ENCODE results near the gene SCGB1D2.

SCGB1D2 gene

DNA sequence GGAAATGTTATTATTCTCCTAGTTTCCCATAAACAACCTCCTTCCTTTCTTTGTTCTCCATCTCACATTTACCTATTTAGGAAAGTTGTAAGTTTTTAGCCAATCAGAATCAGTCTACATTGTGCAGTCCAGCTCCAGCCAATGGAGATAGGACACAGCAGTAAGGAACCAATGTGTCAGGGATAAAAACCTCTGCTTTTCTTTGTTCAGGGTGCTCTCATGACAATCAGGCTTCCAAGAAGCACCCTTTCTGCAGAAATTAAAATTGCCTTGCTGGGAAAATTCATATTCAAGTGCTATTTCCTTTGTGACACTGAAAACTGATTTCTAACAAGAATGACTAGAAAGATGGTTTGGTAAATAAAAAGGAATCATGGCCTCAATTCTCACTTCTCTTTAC, 18.9 kb upstream of the SCGB1D2 start:
- Histone ChIP-seq H3K9me3 (ENCODE audit: severe bottlenecking) (peaks cover 22% of the 10 kb centered on the region), H3K27ac (no peak overlapping the region), H3K36me3 (no peaks in the 10 kb centered on the region), H3K4me3 (ENCODE audit: low read depth, low read length) (no peak overlapping the region), H3K27me3 (ENCODE audit: insufficient read depth, low read depth, severe bottlenecking) (no peaks in the 10 kb centered on the region)
- TF ChIP-seq, protein P1, sequence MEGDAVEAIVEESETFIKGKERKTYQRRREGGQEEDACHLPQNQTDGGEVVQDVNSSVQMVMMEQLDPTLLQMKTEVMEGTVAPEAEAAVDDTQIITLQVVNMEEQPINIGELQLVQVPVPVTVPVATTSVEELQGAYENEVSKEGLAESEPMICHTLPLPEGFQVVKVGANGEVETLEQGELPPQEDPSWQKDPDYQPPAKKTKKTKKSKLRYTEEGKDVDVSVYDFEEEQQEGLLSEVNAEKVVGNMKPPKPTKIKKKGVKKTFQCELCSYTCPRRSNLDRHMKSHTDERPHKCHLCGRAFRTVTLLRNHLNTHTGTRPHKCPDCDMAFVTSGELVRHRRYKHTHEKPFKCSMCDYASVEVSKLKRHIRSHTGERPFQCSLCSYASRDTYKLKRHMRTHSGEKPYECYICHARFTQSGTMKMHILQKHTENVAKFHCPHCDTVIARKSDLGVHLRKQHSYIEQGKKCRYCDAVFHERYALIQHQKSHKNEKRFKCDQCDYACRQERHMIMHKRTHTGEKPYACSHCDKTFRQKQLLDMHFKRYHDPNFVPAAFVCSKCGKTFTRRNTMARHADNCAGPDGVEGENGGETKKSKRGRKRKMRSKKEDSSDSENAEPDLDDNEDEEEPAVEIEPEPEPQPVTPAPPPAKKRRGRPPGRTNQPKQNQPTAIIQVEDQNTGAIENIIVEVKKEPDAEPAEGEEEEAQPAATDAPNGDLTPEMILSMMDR (IDR thresholded peaks at IDR 0.05; ENCODE audit: low read depth, low read length), result no peak
- DNase-seq, result no peak

DNA sequence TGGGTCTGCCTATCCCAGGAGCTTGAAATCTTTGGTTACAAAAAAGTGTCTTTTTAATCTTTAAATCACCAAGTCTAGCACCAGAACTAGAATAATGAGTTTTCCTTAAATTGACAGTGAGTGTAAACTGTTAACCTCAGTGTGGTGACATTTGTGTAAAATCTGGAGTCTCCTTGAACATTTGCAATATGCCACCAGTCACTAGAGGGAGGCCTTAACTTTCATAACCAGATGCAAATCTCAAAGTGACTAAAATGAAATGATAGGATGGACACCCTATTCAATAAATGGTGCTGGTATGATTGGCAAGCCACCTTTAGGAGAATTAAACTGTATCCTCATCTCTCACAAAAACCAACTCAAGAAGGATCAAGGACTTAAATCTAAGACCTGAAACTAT, 8.3 kb upstream of the SCGB1D2 start:
- TF ChIP-seq, protein P1 (IDR thresholded peaks at IDR 0.05; ENCODE audit: low read depth, low read length), result no peak
- DNase-seq, result no peak
- H3K27me3 ChIP-seq (ENCODE audit: insufficient read depth, low read depth, severe bottlenecking), result no peaks in the 10 kb centered on the region

DNA sequence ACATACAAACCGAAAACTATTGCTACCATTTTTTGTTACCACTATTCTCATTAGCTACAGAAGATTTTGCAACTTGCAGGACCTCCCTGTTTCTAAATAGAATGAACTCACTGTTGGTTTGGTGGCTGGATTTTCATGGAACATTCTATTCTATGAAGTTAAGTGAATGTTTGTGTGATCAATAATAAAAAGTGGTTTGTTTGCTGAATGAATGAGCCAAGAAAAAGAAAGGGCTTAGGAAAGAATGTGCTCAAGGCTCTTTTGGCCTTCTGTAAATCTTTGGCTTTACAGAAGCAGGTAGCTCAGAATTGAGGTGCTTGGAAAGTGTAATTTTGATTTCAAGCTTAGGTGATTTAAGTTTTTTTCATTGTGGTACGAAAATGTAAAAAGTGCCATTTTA, 5.9 kb upstream of the SCGB1D2 start:
- H3K4me3 ChIP-seq (ENCODE audit: low read depth, low read length), result no peak overlapping the region
- TF ChIP-seq, protein P1 (IDR thresholded peaks at IDR 0.05; ENCODE audit: low read depth, low read length), result no peak
- no peaks in the 10 kb centered on the region for H3K9me3 ChIP-seq (ENCODE audit: severe bottlenecking)
- H3K27ac ChIP-seq, result no peak overlapping the region
- no peaks in the 10 kb centered on the region for H3K36me3 ChIP-seq
- no peak for DNase-seq
- H3K27me3 ChIP-seq (ENCODE audit: insufficient read depth, low read depth, severe bottlenecking), result no peaks in the 10 kb centered on the region

More for the DNA sequence above, 8.3 kb upstream of the SCGB1D2 start:
- Histone ChIP-seq H3K4me3 (ENCODE audit: low read depth, low read length) (no peak overlapping the region), H3K27ac (no peak overlapping the region), H3K36me3 (no peaks in the 10 kb centered on the region), H3K9me3 (ENCODE audit: severe bottlenecking) (no peaks in the 10 kb centered on the region)

DNA sequence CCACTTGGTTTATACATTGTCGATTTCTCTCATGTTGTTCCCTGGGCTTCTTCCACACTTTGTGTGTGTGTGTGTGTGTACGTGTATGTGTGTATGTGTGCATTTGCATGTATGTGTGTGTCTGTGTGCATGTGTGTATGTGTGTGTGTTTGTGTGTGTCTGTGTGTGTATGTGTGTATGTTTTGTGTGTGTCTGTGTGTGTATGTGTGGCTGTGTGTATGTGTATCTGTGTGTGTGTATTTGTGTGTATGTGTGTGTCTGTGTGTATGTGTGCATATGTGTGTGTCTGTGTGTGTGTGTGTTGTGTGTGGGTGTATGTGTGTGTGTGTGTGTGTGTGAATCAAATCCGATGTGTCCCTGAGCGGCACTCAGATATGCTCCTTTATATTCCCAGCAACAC, 4.5 kb upstream of the SCGB1D2 start:
- no peaks in the 10 kb centered on the region for H3K36me3 ChIP-seq
- TF ChIP-seq, protein P1 (IDR thresholded peaks at IDR 0.05; ENCODE audit: low read depth, low read length), result no peak
- H3K27ac ChIP-seq, result no peak overlapping the region
- no peak for DNase-seq
- H3K27me3 ChIP-seq (ENCODE audit: insufficient read depth, low read depth, severe bottlenecking), result no peaks in the 10 kb centered on the region
- no peaks in the 10 kb centered on the region for H3K9me3 ChIP-seq (ENCODE audit: severe bottlenecking)
- no peak overlapping the region for H3K4me3 ChIP-seq (ENCODE audit: low read depth, low read length)

DNA sequence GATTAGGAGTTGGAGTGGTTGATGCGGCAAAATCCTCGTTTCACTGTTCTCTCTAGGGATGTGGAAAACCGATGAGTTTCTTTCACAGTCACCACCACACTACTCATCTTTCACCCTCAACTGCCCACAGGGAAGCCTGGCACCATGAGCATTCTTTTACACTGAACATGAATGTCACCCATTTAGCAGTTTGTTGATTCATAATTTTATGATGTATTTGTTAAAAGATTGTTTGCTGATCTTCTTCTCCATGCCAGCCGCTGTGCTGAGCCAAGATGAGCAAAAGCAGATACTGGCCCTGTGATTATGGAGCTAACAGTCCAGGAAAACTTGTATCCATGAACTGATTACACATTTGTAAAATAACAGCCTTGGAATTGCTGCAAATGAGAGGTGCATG, 3.9 kb upstream of the SCGB1D2 start:
- Histone ChIP-seq H3K9me3 (ENCODE audit: severe bottlenecking) (no peaks in the 10 kb centered on the region), H3K27ac (no peak overlapping the region), H3K4me3 (ENCODE audit: low read depth, low read length) (no peak overlapping the region), H3K36me3 (no peaks in the 10 kb centered on the region), H3K27me3 (ENCODE audit: insufficient read depth, low read depth, severe bottlenecking) (no peaks in the 10 kb centered on the region)
- TF ChIP-seq, protein P1 (IDR thresholded peaks at IDR 0.05; ENCODE audit: low read depth, low read length), result no peak
- no peak for DNase-seq

DNA sequence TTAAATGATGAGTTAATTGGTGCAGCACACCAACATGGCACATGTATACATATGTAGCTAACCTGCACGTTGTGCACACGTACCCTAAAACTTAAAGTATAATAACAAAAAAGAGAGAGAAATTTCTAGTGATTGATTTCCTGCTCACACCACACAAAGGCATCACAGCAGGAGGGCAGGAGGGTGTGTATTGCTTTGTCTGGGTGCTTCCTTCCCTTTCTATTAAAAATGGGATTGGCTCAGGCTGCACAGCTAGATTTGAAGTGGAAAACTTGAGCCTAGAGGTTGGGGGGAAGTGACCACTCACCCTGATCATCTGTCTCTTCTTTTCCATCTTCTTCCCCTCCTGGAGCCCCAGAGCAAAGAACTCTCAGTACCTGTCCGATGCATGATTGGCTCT, 944 bp upstream of the SCGB1D2 start:
- Histone ChIP-seq H3K36me3 (no peaks in the 10 kb centered on the region), H3K27me3 (ENCODE audit: insufficient read depth, low read depth, severe bottlenecking) (no peaks in the 10 kb centered on the region), H3K9me3 (ENCODE audit: severe bottlenecking) (no peaks in the 10 kb centered on the region), H3K27ac (no peak overlapping the region), H3K4me3 (ENCODE audit: low read depth, low read length) (no peak overlapping the region)
- TF ChIP-seq, protein P1 (IDR thresholded peaks at IDR 0.05; ENCODE audit: low read depth, low read length), result no peak
- no peak for DNase-seq
